SU-DHL-6 (cell line): Measurements from ENCODE around the gene SIX3.

Experiments
- EZH2phosphoT487 ChIP-seq: fragments of 200-600 bp; sonication (generic), shearing (Covaris generic); conservative IDR thresholded peaks from 2 replicates; pipeline ENCODE4 v1.6.1; 2018; ENCODE audit warnings: mild to moderate bottlenecking, antibody characterized with exemption, low read length, moderate library complexity, mixed read lengths
- TF ChIP-seq, protein P1 (sequence below): fragments of 200-600 bp; sonication (generic); IDR thresholded peaks from one replicate; pipeline ENCODE4 v1.5.1; 2017; ENCODE audit warnings: antibody characterized with exemption, mild to moderate bottlenecking, low read length, moderate library complexity; ENCODE audit not compliant: insufficient read depth, poor library complexity, severe bottlenecking

- TF ChIP-seq, protein P1, sequence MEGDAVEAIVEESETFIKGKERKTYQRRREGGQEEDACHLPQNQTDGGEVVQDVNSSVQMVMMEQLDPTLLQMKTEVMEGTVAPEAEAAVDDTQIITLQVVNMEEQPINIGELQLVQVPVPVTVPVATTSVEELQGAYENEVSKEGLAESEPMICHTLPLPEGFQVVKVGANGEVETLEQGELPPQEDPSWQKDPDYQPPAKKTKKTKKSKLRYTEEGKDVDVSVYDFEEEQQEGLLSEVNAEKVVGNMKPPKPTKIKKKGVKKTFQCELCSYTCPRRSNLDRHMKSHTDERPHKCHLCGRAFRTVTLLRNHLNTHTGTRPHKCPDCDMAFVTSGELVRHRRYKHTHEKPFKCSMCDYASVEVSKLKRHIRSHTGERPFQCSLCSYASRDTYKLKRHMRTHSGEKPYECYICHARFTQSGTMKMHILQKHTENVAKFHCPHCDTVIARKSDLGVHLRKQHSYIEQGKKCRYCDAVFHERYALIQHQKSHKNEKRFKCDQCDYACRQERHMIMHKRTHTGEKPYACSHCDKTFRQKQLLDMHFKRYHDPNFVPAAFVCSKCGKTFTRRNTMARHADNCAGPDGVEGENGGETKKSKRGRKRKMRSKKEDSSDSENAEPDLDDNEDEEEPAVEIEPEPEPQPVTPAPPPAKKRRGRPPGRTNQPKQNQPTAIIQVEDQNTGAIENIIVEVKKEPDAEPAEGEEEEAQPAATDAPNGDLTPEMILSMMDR = no peak
- TF ChIP-seq EZH2phosphoT487 = no peak
These were observed 15.9 kb upstream of the SIX3 start for GRCh38 chr2:44925561-44926136.
